Measurements from ENCODE around the gene ACBD6.
A peak's percentile ranks its signal among the peaks of the same experiment; 100 is the strongest.

The ACBD6 gene

GRCh38 chr1:180299479-180300221 lies 202.7 kb downstream of the ACBD6 start:
- CTCF ChIA-PET = interaction anchor here (0.5 to 1.4 kb wide), 2 partner anchors 95 to 119 kb away, joined by 3 read pairs; no protein-coding TSS in a partner anchor
- Histone ChIP-seq H3K36me3 (ENCODE audit: control insufficient read depth in 2 of 2, insufficient read depth in 1 of 2, low read length in 2 of 2) (no peaks in the 10 kb centered on the region), H3K27ac (ENCODE audit: extremely low read depth, low read depth, low read length) (no peak overlapping the region), H3K9me3 (ENCODE audit: control insufficient read depth, insufficient read depth, low read depth, low read length) (no peaks in the 10 kb centered on the region), H3K4me3 (ENCODE audit: low read depth, low read length) (no peak overlapping the region), H3K4me1 (ENCODE audit: control insufficient read depth, insufficient read depth, low read length) (no peaks in the 10 kb centered on the region)
- POLR2A ChIA-PET = no interaction called here
- TF ChIP-seq ZNF292 (tag by site-specific recombination; IDR thresholded peaks at IDR 0.05; ENCODE audit: borderline replicate concordance, low read depth) (no peak), ZNF140 (tag by site-specific recombination; IDR thresholded peaks at IDR 0.05) (no peak), ZNF629 (tag by site-specific recombination; IDR thresholded peaks at IDR 0.05) (no peak), ZNF114 (tag by site-specific recombination; IDR thresholded peaks at IDR 0.05) (no peak), ZNF202 (tag by site-specific recombination; IDR thresholded peaks at IDR 0.05; ENCODE audit: borderline replicate concordance) (no peak)

GRCh38 chr1:180295999-180296398 lies 206.4 kb downstream of the ACBD6 start:
- H3K4me1 ChIP-seq (ENCODE audit: control insufficient read depth, insufficient read depth, low read length) = no peaks in the 10 kb centered on the region
- no peaks in the 10 kb centered on the region; a peak in 1 of 3 replicates for H3K36me3 ChIP-seq (ENCODE audit: control insufficient read depth in 2 of 2, insufficient read depth in 1 of 2, low read length in 2 of 2)
- H3K4me3 ChIP-seq (ENCODE audit: low read depth, low read length) = no peak overlapping the region
- ChIA-PET POLR2A (no interaction called here), CTCF (no interaction called here)
- 0 out of 2 replicates have a peak, but pooled peaks have one; percentile 36 for TF ChIP-seq PRDM1 (tag by site-specific recombination; IDR thresholded peaks at IDR 0.05)
- no peak for TF ChIP-seq ZNF701 (tag by site-specific recombination; IDR thresholded peaks at IDR 0.05)
- no peak for TF ChIP-seq KLF10 (tag by site-specific recombination; IDR thresholded peaks at IDR 0.05)
- no peak for TF ChIP-seq ZBTB44 (tag by site-specific recombination; IDR thresholded peaks at IDR 0.05)
- TF ChIP-seq SP3 (tag by site-specific recombination; IDR thresholded peaks at IDR 0.05) = no peak
- TF ChIP-seq, protein P1, sequence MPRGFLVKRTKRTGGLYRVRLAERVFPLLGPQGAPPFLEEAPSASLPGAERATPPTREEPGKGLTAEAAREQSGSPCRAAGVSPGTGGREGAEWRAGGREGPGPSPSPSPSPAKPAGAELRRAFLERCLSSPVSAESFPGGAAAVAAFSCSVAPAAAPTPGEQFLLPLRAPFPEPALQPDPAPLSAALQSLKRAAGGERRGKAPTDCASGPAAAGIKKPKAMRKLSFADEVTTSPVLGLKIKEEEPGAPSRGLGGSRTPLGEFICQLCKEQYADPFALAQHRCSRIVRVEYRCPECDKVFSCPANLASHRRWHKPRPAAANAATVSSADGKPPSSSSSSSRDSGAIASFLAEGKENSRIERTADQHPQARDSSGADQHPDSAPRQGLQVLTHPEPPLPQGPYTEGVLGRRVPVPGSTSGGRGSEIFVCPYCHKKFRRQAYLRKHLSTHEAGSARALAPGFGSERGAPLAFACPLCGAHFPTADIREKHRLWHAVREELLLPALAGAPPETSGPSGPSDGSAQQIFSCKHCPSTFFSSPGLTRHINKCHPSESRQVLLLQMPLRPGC (tag by site-specific recombination; IDR thresholded peaks at IDR 0.05) = no peak
- TF ChIP-seq ZNF791 (tag by site-specific recombination; IDR thresholded peaks at IDR 0.05) = no peak
- TF ChIP-seq, protein P2, sequence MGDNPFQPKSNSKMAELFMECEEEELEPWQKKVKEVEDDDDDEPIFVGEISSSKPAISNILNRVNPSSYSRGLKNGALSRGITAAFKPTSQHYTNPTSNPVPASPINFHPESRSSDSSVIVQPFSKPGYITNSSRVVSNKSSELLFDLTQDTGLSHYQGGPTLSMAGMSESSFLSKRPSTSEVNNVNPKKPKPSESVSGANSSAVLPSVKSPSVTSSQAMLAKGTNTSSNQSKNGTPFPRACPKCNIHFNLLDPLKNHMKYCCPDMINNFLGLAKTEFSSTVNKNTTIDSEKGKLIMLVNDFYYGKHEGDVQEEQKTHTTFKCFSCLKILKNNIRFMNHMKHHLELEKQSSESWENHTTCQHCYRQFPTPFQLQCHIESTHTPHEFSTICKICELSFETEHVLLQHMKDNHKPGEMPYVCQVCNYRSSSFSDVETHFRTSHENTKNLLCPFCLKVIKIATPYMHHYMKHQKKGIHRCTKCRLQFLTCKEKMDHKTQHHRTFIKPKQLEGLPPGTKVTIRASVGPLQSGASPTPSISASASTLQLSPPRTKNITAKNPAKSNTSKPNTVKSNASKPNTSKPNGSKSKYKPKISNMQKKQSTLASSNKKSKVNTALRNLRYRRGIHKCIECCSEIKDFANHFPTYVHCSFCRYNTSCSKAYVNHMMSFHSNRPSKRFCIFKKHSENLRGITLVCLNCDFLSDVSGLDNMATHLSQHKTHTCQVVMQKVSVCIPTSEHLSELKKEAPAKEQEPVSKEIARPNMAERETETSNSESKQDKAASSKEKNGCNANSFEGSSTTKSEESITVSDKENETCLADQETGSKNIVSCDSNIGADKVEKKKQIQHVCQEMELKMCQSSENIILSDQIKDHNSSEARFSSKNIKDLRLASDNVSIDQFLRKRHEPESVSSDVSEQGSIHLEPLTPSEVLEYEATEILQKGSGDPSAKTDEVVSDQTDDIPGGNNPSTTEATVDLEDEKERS (tag by site-specific recombination; IDR thresholded peaks at IDR 0.05) = no peak
- no peak overlapping the region for H3K27ac ChIP-seq (ENCODE audit: extremely low read depth, low read depth, low read length)
- H3K9me3 ChIP-seq (ENCODE audit: control insufficient read depth, insufficient read depth, low read depth, low read length) = no peaks in the 10 kb centered on the region

- Histone ChIP-seq H3K9me3 (ENCODE audit: control insufficient read depth, insufficient read depth, low read depth, low read length) (no peaks in the 10 kb centered on the region), H3K4me3 (ENCODE audit: low read depth, low read length) (no peak overlapping the region), H3K4me1 (ENCODE audit: control insufficient read depth, insufficient read depth, low read length) (no peaks in the 10 kb centered on the region), H3K27ac (ENCODE audit: extremely low read depth, low read depth, low read length) (no peak overlapping the region), H3K36me3 (ENCODE audit: control insufficient read depth in 2 of 2, insufficient read depth in 1 of 2, low read length in 2 of 2) (no peaks in the 10 kb centered on the region; a peak in 1 of 3 replicates)
- TF ChIP-seq ZNF354C (tag by site-specific recombination; IDR thresholded peaks at IDR 0.05; ENCODE audit: borderline replicate concordance, low read depth) (no peak), ZNF121 (tag by site-specific recombination; IDR thresholded peaks at IDR 0.05) (0 out of 2 replicates have a peak, but pooled peaks have one; percentile 36)
- ChIA-PET CTCF (no interaction called here), POLR2A (no interaction called here)
These were observed 207.7 kb downstream of the ACBD6 start for GRCh38 chr1:180294711-180295110.

All from HEK293 (cell line).